Measurements from ENCODE around the gene LIN54.
A peak's percentile ranks its signal among the peaks of the same experiment; 100 is the strongest.
"Not testable (repeated sequence)": the region's sequence is repeated elsewhere in the genome, so short reads cannot be mapped to it uniquely, and the experiment has no call there.

LIN54 gene

DNA sequence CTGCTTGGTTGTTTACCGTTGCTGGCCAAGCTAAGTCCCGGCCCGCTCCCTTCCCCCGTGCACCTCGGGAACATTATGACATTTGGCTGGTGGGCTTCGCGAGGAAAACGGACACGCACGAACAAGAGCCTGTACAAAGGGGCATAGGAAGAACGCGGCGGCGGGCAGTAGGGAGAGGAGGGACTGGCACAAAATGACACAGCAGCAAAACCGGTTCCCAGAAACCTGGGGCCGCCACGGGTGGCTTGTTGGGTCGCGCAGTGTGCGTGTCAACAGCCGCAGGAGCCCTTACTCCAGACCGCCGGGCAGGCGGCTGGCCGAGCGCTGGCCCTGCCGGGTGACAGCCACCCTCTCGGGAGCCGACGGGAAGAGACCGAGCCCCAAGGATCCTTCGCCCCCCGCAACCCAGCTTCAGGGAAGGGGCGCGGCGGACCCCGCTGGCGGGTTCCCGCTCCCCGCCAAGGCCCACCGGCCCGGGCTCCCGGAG lies 1.6 kb upstream of the LIN54 start:
- H3K27ac ChIP-seq (ENCODE audit: low read length), result peak overlapping the region; percentile 37
- H3K36me3 ChIP-seq (ENCODE audit: control insufficient read depth in 2 of 2, insufficient read depth in 2 of 2, low read length in 2 of 2), result no peaks in the 10 kb centered on the region
- H3K4me3 ChIP-seq (ENCODE audit: low read length in 2 of 2), result peak overlapping the region; percentile 61 to 76
- H3K27me3 ChIP-seq (ENCODE audit: control insufficient read depth in 1 of 2, insufficient read depth in 2 of 2, low read length in 2 of 2), result no peaks in the 10 kb centered on the region
- H3K4me1 ChIP-seq (ENCODE audit: control insufficient read depth, insufficient read depth, low read length), result peaks cover 13% of the 10 kb centered on the region
- H3K9ac ChIP-seq (ENCODE audit: low read length in 2 of 2), result peak overlapping the region; percentile 36 to 66
- H3K9me3 ChIP-seq (ENCODE audit: control insufficient read depth in 2 of 2, low read length in 2 of 2), result no peaks in the 10 kb centered on the region

DNA sequence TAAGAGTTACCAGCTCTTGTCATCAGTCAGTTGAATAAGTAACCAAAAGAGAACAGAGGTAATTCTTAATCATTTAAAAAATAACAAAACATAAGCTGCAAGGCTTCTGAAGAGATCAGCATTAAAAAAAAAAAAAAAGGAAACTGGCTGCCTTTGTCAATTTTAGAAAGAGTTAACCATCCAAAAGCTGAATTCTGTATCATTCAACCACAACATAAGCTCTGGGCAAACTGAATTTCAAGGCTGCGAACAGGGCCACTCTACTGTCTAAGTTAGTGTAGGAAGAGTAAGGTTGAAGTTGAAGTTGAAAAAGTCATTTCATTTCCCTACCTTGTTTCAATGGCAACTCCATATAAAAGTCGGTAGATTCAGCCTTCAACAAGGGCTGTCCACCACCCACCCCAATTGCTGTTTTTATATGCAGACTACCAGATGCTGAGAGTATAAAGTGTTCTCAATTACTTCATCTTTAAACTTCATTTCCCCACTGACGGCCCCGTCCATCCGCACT lies 1.1 kb upstream of the LIN54 start:
- Histone ChIP-seq H3K27me3 (ENCODE audit: control insufficient read depth in 1 of 2, insufficient read depth in 2 of 2, low read length in 2 of 2) (no peaks in the 10 kb centered on the region), H3K36me3 (ENCODE audit: control insufficient read depth in 2 of 2, insufficient read depth in 2 of 2, low read length in 2 of 2) (no peaks in the 10 kb centered on the region), H3K27ac (ENCODE audit: low read length) (peak overlapping the region; percentile 37), H3K9ac (ENCODE audit: low read length in 2 of 2) (peak overlapping the region in 1 of 2 donors; percentile 66), H3K9me3 (ENCODE audit: control insufficient read depth in 2 of 2, low read length in 2 of 2) (no peaks in the 10 kb centered on the region), H3K4me1 (ENCODE audit: control insufficient read depth, insufficient read depth, low read length) (peaks cover 13% of the 10 kb centered on the region), H3K4me3 (ENCODE audit: low read length in 2 of 2) (peak overlapping the region; percentile 61 to 76)

DNA sequence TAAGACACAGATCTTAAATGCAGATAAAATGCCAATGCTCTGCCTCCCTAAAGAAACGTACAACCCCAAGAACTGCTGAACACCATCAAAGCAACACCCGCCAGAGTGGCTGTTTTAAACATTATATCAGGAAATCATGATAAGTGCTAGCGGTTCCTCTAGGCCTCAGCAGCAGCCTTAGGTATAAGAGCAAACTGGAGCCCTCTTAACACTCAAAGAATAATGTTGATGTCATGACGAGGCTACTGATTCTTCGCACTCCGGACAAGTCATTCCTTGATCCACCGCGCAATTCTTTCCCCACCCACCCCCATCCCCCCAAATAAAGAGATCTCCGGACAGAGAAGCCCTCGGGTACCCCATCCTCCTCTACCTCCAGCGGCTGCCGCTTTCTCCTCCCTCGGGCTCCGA lies 507 bp downstream of the LIN54 start:
- H3K27ac ChIP-seq (ENCODE audit: low read length), result peak overlapping the region; percentile 74
- peaks cover 13% of the 10 kb centered on the region for H3K4me1 ChIP-seq (ENCODE audit: control insufficient read depth, insufficient read depth, low read length)
- no peaks in the 10 kb centered on the region for H3K27me3 ChIP-seq (ENCODE audit: control insufficient read depth in 1 of 2, insufficient read depth in 2 of 2, low read length in 2 of 2)
- H3K36me3 ChIP-seq (ENCODE audit: control insufficient read depth in 2 of 2, insufficient read depth in 2 of 2, low read length in 2 of 2), result no peaks in the 10 kb centered on the region
- peak overlapping the region; percentile 76 to 90 for H3K9ac ChIP-seq (ENCODE audit: low read length in 2 of 2)
- H3K9me3 ChIP-seq (ENCODE audit: control insufficient read depth in 2 of 2, low read length in 2 of 2), result no peaks in the 10 kb centered on the region
- peak overlapping the region; percentile 77 to 83 for H3K4me3 ChIP-seq (ENCODE audit: low read length in 2 of 2)

DNA sequence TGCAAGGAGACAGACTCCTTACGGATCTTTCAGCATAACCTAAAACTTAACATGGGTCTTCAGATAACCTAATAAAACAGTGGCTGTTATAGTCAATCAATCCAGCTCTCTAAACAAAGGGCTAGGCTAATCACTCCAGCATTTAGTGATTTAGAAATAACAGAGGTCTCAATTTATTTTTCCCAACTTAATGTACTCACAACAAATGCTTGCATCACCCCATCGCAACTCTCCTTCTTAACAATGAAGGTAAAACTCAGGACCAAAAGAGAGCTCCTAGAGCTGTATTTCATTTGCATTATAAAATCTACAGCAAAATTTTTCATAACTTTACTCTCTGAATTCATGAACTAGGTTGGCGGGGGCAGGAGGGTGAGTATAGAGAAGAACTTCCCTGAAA lies 1.1 kb downstream of the LIN54 start:
- no peaks in the 10 kb centered on the region for H3K9me3 ChIP-seq (ENCODE audit: control insufficient read depth in 2 of 2, low read length in 2 of 2)
- peak overlapping the region; percentile 76 to 90 for H3K9ac ChIP-seq (ENCODE audit: low read length in 2 of 2)
- peaks cover 13% of the 10 kb centered on the region for H3K4me1 ChIP-seq (ENCODE audit: control insufficient read depth, insufficient read depth, low read length)
- H3K27ac ChIP-seq (ENCODE audit: low read length), result no peak overlapping the region
- H3K27me3 ChIP-seq (ENCODE audit: control insufficient read depth in 1 of 2, insufficient read depth in 2 of 2, low read length in 2 of 2), result no peaks in the 10 kb centered on the region
- H3K36me3 ChIP-seq (ENCODE audit: control insufficient read depth in 2 of 2, insufficient read depth in 2 of 2, low read length in 2 of 2), result no peaks in the 10 kb centered on the region
- H3K4me3 ChIP-seq (ENCODE audit: low read length in 2 of 2), result peak overlapping the region; percentile 77 to 83

GRCh38 chr4:83003044-83003791 lies 7.4 kb downstream of the LIN54 start:
- H3K9ac ChIP-seq (ENCODE audit: low read length in 2 of 2); H3K27ac ChIP-seq (ENCODE audit: low read length); H3K4me1 ChIP-seq (ENCODE audit: control insufficient read depth, insufficient read depth, low read length); H3K36me3 ChIP-seq (ENCODE audit: control insufficient read depth in 2 of 2, insufficient read depth in 2 of 2, low read length in 2 of 2); H3K4me3 ChIP-seq (ENCODE audit: low read length in 2 of 2); H3K9me3 ChIP-seq (ENCODE audit: control insufficient read depth in 2 of 2, low read length in 2 of 2); H3K27me3 ChIP-seq (ENCODE audit: control insufficient read depth in 1 of 2, insufficient read depth in 2 of 2, low read length in 2 of 2): not testable (repeated sequence)

DNA sequence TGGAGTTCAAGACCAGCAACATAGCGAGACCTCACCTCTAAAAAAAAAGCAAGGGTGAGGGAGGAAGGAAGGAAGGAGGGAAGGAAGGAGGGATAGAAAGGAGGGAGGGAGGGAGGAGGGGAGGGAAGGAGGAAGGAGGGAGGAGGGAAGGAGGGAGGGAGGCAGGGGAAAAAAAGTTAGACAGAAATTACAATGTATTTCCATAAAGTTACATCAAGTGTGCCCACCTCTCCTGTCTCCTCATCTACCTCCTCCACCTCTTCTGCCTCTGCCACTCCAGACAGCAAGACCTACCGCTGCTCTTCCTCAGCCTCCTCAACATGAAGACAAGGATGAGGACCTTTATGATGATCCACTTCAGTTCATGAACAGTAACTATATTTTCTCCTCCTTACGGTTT lies 8.3 kb downstream of the LIN54 start:
- Histone ChIP-seq H3K4me1 (ENCODE audit: control insufficient read depth, insufficient read depth, low read length) (no peaks in the 10 kb centered on the region), H3K36me3 (ENCODE audit: control insufficient read depth in 2 of 2, insufficient read depth in 2 of 2, low read length in 2 of 2) (no peaks in the 10 kb centered on the region), H3K9me3 (ENCODE audit: control insufficient read depth in 2 of 2, low read length in 2 of 2) (no peaks in the 10 kb centered on the region), H3K4me3 (ENCODE audit: low read length in 2 of 2) (no peak overlapping the region), H3K27ac (ENCODE audit: low read length) (no peak overlapping the region), H3K27me3 (ENCODE audit: control insufficient read depth in 1 of 2, insufficient read depth in 2 of 2, low read length in 2 of 2) (no peaks in the 10 kb centered on the region), H3K9ac (ENCODE audit: low read length in 2 of 2) (no peak overlapping the region)

- no peak overlapping the region for H3K9ac ChIP-seq (ENCODE audit: low read length in 2 of 2)
- H3K27ac ChIP-seq (ENCODE audit: low read length), result no peak overlapping the region
- no peaks in the 10 kb centered on the region for H3K4me1 ChIP-seq (ENCODE audit: control insufficient read depth, insufficient read depth, low read length)
- no peaks in the 10 kb centered on the region for H3K9me3 ChIP-seq (ENCODE audit: control insufficient read depth in 2 of 2, low read length in 2 of 2)
- H3K27me3 ChIP-seq (ENCODE audit: control insufficient read depth in 1 of 2, insufficient read depth in 2 of 2, low read length in 2 of 2), result no peaks in the 10 kb centered on the region
- no peaks in the 10 kb centered on the region for H3K36me3 ChIP-seq (ENCODE audit: control insufficient read depth in 2 of 2, insufficient read depth in 2 of 2, low read length in 2 of 2)
- H3K4me3 ChIP-seq (ENCODE audit: low read length in 2 of 2), result no peak overlapping the region
These were observed 11.7 kb downstream of the LIN54 start for GRCh38 chr4:82998898-82999297.

- Histone ChIP-seq H3K9me3 (ENCODE audit: control insufficient read depth in 2 of 2, low read length in 2 of 2) (no peaks in the 10 kb centered on the region), H3K27ac (ENCODE audit: low read length) (no peak overlapping the region), H3K27me3 (ENCODE audit: control insufficient read depth in 1 of 2, insufficient read depth in 2 of 2, low read length in 2 of 2) (no peaks in the 10 kb centered on the region), H3K4me1 (ENCODE audit: control insufficient read depth, insufficient read depth, low read length) (no peaks in the 10 kb centered on the region), H3K36me3 (ENCODE audit: control insufficient read depth in 2 of 2, insufficient read depth in 2 of 2, low read length in 2 of 2) (no peaks in the 10 kb centered on the region), H3K9ac (ENCODE audit: low read length in 2 of 2) (no peak overlapping the region), H3K4me3 (ENCODE audit: low read length in 2 of 2) (no peak overlapping the region)
These were observed 15.8 kb downstream of the LIN54 start for GRCh38 chr4:82994834-82995233.

DNA sequence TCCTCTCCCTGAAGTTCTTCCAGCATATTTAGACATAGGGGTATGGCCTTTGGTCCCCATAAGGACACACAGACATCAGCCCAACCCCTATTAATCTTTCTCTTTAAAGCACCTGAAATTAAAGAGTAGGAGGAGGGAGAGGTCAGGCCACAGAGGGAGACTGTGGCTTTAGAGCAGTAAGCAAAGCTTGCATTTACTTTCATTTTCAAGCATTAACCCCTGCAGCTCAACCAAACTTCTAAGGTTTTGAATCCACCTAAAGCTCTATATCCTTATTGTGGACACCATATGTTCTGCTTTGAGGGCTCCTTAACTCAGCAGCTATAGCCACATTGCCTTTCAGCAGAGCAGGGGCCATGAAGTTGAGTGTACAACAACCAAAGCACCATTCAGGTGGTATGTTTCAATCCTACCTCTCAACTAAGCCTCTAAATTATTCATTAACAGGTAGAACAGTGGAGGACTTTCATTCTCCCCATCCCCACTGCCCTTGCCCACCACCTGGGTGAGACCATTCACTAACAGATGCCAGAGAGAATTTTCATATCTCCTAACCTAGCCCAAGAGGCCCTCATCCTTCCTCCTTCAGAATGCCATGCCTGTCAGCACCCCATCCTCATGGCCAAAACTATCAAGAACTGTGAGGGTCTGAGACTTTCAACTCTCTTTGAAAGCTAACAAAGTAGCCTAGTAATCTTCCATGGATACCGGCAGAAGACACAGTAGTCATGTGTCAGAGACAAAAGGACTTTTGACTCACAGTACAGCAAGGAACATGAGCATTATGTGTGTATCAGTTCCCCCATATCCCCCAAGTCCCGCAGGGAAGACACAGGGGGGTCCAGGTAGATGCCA lies 20.8 kb downstream of the LIN54 start:
- H3K4me1 ChIP-seq (ENCODE audit: control insufficient read depth, insufficient read depth, low read length), result no peaks in the 10 kb centered on the region
- H3K36me3 ChIP-seq (ENCODE audit: control insufficient read depth in 2 of 2, insufficient read depth in 2 of 2, low read length in 2 of 2), result no peaks in the 10 kb centered on the region
- H3K27me3 ChIP-seq (ENCODE audit: control insufficient read depth in 1 of 2, insufficient read depth in 2 of 2, low read length in 2 of 2), result no peaks in the 10 kb centered on the region
- H3K27ac ChIP-seq (ENCODE audit: low read length), result no peak overlapping the region
- no peak overlapping the region for H3K4me3 ChIP-seq (ENCODE audit: low read length in 2 of 2)
- no peaks in the 10 kb centered on the region for H3K9me3 ChIP-seq (ENCODE audit: control insufficient read depth in 2 of 2, low read length in 2 of 2)
- peak overlapping the region in 1 of 2 donors; percentile 31 for H3K9ac ChIP-seq (ENCODE audit: low read length in 2 of 2)

DNA sequence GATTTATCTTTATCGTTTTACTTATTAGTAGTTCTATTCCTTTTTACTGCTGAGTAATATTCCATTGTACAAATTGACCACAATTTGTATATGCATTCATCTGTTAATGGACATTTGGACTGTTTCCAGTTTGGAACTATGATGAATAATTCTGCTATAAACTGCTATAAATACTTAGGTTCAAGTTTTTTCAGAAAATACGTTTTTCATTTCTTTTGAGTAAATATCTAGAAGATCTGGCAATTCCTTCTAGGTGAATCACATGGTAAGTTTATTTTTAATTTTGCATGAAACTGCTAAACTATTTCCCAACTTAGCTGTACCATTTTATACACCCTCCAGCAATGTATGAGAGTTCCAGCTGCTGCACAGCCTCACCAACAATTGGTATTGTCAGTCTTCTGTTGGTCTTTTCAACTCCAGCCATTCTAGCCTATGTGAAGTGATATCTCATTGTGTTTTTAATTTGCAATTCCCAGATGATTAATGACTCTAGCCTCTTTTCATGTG lies 22.2 kb downstream of the LIN54 start:
- no peak overlapping the region for H3K4me3 ChIP-seq (ENCODE audit: low read length in 2 of 2)

More for the DNA sequence above, 22.2 kb downstream of the LIN54 start:
- Histone ChIP-seq H3K27me3 (ENCODE audit: control insufficient read depth in 1 of 2, insufficient read depth in 2 of 2, low read length in 2 of 2) (no peaks in the 10 kb centered on the region), H3K27ac (ENCODE audit: low read length) (no peak overlapping the region), H3K9ac (ENCODE audit: low read length in 2 of 2) (no peak overlapping the region), H3K36me3 (ENCODE audit: control insufficient read depth in 2 of 2, insufficient read depth in 2 of 2, low read length in 2 of 2) (peaks cover 0 to 4% of the 10 kb centered on the region in 2 donors), H3K4me1 (ENCODE audit: control insufficient read depth, insufficient read depth, low read length) (no peaks in the 10 kb centered on the region), H3K9me3 (ENCODE audit: control insufficient read depth in 2 of 2, low read length in 2 of 2) (no peaks in the 10 kb centered on the region)
